HuH-7.5 (cell line): ENCODE measurements around the gene RHOT1.
"Not testable (repeated sequence)": the region's sequence is repeated elsewhere in the genome, so short reads cannot be mapped to it uniquely, and the experiment has no call there.

Source experiments
- DNase-seq: peaks from one replicate; pipeline ENCODE4 v3.0.0; 2011; ENCODE audit warnings: low spot score

The RHOT1 gene

DNA sequence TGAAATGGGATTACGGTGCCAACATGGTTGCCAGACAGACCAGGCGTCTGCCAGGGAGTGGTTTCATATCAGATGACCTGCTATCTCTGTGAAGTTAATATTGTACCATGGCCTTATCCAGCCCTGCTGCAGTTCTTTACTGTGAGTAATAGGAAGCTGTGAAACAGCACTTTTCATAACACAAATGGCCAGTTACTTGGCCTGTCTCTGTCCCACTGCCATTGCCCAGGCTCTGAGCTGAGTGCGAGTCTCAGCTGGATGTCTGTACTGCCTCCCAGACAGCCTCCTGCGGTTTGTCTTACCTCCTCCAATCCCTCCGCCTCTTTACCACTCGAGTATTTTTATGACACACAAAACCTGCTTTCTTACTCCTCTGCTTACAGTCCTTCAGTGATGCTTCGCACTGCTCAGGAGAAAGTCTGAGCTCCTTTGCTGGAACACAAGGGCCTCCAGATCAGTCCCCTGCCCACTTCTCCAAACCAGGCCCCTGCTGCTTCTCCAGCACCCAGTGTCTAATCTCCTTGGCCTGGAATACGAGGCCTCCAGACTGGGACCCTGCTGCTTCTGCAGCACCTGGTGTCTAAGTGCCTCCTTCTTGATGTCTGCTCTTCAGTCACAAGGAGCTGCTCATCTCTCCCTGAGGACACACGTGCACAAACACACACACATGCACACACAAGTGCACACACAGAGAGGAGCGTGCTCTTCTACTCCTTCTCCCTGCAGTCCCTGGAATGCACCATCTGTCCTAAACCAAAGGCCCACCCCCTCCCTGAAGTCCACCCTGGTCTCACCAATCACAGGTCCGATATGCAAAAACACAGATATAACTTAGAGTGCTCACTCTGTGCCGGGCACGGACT lies 17.1 kb upstream of the RHOT1 start:
- DNase-seq = no peak

DNA sequence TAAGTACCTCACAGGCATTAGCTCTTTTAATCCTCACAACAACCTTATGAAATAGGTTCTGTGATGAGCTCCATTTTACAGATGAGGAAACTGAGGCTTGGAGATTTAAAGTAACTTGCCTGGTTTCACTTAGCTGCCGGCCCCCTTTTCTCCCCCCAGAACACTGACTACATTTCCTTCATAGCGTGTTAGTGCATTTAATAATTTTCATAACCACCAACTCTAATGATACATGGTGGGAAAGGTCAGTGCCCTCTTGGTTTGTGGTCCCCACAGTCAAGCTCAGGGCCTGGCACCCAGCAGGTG lies 16.5 kb upstream of the RHOT1 start:
- no peak for DNase-seq

DNA sequence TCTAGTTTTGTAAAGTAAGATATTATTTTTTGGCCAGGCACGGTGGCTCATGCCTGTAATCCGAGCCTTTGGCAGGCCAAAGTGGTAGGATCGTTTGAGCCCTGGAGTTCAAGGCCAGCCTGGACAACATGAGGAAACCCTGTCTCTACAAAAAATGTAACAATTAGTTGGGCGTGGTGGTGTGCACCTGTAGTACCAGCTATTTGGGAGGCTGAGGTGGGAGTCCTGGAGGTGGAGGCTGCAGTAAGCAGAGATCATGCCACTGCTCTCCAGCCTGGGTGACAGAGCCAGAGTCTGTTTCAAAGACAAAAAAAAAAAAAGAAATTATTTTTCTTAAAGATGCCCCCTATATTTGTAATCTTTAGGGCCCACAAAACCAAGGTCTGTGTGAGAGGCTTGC lies 16.0 kb upstream of the RHOT1 start:
- no peak for DNase-seq

DNA sequence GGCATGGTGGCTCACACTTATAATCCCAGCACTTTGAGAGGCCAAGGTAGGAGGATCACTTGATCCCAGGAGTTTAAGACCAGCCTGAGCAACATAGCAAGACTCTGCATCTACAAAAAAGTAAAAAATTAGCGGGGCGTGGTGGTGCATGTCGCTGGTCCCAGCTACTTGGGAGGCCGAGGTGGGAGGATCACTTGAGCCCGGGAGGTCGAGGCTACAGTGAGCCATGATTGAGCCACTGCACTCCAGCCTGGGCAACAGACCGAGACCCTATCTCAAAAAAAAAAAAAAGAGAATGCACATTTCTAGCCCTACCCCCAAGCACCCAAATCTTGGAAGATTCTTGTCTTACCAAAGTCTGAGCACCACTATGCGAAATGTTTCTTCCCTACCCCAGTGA lies 15.6 kb upstream of the RHOT1 start:
- no peak for DNase-seq

DNA sequence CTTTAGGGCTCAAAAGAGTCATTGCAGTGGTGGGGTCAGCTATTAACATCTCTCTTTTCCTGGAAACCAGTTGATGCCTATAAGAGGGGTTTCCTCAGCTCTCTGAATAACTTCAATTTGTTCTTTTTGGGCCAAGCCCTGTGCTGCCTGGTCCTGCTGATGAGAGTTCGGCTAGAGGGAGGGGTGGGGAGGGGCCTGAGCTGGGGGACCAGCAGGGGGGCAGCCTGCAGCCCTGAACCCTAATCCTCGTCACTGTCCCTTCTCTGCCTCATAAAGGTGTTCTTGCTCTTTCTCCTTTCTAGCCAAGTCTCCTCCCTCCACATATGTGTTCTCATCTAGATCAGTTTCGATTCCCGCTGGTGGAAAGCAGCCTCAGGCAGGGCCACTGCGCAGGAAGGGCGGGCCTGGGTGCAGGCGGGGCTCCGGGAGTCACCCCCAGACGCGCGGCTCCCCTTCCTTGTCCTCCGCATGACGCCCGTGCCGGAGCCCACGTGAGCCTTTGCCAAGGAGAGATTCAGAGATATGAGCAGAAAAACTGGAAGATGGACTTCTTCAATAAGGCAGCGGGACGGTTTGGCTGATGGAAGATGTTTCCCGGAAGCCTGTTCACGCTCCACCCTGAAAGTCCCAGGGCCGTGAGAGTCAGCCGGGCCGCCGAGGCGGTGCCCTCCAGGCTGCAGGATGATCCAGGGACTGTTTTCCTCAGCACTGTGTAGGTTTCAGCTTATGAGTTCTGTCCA lies 15.0 kb upstream of the RHOT1 start:
- peak; percentile 47 for DNase-seq

DNA sequence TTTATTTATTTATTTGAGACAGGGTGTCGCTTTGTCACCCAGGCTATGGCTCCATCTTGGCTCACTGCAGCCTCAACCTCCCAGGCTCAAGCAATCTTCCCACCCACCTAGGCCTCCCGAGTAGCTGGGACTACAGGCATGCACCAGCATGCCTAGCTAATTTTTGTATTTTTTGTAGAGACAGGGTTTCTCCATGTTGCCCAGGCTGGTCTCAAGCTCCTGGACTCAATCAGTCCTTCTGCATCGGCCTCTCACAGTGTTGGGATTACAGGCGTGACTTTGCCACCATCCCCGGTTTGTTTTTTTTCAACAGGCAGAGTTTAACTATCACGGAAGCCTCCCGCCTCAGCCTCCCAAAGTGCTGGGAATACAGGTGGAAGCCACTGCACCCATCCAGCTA lies 13.8 kb upstream of the RHOT1 start:
- not testable (repeated sequence) for DNase-seq

DNA sequence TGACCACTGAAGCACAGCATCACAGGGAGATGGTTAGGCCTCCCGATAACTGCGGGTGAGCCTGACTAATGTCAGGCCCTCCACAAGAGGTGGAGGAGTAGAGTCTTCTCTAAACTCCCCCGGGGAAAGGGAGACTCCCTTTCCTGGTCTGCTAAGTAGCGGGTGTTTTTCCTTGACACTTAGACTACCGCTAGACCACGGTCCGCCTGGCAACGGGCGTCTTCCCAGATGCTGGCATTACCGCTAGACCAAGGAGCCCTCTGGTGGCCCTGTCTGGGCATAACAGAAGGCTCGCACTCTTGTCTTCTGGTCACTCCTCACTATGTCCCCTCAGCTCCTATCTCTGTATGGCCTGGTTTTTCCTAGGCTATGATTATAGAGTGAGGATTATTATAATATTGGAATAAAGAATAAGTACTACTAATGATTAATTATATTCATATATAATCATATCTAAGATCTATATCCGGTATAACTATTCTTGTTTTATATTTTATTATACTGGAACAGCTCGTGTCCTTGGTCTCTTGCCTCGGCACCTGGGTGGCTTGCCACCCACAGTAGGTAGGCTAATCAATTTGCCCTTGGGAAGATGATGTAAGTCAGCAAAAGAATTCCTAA lies 6.7 kb upstream of the RHOT1 start:
- DNase-seq = not testable (repeated sequence)

DNA sequence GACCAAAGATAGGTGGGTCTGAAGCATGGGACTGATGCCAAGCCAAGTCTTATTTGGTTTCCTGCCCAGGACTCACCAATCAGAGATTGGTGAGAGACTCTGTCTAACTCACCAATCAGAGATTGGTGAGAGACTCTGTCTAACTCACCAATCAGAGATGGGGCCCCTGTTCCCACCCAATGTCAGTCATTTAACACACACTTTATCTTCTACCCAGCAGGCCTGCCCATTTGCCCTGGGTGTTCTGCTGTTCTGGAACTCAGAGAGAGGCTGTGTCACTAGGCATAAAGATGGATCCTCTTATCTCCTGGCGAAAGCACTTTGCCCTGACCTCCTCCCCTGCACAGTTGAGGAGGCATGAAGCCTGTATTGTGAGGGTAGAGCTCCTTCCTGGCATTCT lies 5.4 kb upstream of the RHOT1 start:
- no peak for DNase-seq

DNA sequence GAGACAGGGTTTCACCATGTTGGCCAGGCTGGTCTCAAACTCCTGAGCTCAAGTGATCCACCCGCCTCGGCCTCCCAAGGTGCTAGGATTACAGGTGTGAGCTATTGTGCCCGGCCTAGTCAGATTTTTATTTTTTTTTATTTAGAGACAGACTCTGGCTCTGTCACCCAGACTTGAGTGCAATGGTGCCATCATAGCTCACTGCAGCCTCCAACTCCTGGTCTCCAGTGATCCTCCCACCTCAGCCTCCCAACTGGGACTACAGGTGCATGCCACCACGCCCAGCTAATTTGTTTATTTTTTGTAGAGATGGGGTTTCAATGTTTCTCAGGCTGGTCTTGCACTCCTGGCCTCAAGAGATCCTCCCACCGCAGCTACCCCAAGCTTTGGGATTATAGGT lies 2.8 kb upstream of the RHOT1 start:
- not testable (repeated sequence) for DNase-seq

DNA sequence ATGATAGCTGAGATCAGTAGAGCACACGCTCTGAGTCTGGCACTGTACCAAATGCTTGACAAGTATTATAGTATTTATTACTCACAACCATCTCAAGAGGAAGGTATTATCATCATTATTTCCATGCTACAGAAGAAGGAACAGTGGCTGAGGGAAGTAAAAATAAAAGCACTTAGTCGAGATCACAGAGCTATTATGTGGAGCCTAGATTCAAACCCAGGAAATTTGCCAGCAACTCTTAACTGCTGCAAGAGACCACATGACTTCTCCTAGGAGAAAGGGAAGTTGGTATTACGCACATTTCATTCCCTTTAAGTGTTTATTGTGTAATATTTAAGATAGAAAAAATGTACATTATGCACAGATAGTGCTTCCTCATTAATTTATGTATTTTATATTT lies 1.0 kb upstream of the RHOT1 start:
- DNase-seq = no peak

DNA sequence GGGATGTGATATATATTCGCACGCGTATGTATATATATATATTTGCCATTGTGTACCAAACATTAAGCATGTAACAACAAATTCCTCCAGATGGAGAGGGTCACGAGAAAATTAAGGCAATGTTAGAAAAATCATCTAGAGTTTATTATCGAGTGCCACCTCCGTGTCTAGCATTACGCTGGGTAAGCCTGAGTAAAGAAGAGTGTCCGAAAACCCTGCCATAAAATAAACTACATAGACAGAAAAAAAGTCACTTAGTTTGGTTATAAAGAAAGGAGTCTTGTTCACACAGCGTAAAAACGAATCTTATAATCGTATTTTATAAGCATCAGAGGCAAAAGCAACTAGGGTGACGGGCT lies 644 bp upstream of the RHOT1 start:
- no peak for DNase-seq

DNA sequence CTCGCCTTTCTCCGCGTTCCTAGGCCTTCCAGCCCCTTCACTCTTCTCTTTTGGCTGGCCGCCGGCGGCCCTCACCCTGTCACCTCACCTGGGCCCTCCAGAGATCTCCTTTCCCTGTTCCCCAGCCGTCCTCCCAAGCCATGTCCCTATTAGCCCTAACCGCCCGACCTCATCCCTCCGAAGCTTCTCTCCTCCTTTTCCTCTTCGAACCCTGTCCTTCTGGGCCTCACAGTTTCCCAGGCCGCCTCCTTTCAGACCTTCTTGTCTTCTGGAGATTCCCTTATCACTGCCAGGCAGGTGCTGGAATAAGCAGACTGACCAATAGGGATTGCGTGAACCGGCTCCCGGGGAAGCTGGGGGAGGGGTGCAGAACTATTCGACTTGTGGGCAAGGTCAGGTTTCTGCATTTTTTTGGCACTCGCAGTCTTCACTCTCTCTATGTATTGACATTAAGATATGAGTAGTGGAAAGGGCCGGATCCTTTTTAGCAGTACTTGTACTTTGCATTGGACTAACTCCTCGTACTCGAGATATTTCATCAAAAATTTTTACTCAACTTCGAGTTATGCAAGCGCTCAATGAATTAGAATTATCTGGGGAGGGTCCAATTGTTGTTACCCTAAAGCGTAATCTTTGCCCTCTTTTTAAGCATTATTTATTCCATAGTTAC lies 690 bp downstream of the RHOT1 start:
- DNase-seq = peak; percentile 52

DNA sequence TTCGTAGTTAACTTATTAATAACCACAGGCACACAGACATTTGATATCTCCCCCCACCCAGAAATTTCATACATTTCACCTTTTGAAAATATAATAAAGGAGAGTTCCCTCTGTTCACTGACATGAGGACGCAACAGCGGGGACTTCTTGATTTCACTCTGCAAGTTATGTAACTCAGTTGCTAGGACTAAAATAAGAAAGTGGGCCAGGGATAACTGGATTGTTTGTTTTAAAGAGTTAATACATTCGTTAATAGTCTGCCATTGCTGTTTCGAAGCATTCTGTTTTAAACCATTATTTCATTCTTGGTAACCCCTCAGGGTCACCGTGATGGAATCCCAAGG lies 1.2 kb downstream of the RHOT1 start:
- no peak for DNase-seq

DNA sequence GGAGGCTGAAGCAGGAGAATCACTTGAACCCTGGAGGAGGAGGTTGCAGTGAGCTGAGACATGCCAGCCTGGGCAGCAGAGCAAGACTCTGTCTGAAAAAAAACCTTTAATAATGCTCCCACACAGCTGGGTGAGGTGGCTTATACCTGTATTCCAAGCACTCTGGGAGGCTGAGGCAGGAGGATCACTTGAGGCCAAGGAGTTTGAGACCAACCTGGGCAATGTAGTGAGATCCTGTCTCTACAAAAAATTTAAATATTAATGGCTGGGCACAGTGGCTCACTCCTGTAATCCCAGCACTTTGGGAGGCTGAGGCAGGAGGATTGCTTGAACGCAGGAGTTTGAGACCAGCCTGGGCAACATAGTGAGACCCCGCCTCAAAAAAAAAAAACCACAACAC lies 2.1 kb downstream of the RHOT1 start:
- not testable (repeated sequence) for DNase-seq

DNA sequence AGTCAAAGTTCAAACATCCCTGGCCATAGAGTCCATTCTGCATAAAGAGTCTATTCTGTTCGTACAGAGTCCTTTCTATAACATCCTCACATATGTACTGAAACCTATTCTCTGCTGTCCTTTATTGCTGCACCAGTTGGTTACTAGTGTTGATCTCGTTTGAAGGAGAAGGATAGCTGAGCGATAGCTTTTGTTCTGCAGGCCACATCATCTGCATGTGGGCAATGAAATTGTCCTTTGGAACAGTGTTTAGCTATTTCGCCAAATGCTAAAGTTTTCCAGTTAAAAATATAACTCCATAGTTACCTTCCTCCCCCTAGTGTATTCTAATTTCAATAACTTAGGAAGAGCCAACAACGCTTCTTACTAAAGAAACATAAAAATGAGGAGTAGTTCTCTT lies 6.0 kb downstream of the RHOT1 start:
- DNase-seq = no peak

DNA sequence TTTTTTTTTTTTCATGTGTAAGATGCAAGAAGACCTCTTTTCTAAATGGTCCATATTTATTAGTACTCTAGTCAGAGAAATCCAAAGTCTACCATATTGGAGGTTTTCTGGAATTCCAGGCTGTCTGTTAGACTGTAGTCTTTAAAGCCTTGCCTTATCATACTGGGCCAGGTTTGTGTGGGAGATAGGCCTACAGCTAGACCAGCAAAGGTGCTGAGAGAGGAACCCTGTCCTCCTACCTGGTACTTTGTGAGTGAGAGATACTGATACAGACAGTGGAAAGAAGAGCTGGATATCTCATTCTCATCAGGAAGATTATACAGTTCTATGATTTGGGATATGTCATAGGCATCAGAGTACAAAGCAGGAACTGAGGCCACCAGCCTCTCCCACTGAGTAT lies 8.1 kb downstream of the RHOT1 start:
- DNase-seq = no peak

DNA sequence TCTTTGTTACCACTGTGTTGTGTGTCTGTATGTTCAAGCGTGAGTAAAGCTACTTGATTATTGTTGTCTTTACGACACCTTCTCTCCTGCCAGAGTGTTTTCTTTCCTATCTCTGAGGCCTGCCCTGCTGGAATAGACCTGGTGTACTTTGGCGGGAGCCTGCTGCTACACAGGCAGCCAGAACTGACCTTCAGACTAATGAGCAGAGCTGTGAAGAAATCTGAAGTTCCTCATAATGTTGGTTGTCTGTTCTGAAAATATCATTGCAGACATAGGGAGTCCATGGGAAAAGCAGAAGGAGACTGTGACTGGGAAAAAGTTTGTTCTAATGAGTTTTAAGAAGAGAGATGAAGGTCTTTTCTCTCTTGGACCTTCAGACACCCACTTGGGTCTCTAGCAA lies 9.8 kb downstream of the RHOT1 start:
- peak; percentile 42 for DNase-seq

DNA sequence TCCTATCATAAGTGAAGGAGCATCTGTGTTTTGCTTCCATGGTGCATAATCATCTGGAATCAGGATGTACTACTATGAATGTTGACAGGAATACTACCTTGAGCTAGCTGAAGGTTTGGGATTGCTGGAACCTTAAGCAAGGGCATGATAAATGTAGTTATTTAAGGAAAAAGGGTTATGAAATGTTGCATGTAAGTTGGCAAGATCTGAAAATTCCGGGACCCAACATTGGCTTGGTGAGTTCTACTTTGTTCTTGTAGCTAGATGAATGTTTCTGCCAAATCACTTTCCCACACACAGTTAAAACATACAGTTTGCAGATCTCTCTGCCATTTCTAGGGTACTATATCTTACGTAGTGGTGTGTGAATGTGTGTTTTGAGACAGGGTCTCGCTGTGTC lies 13.6 kb downstream of the RHOT1 start:
- DNase-seq = no peak

DNA sequence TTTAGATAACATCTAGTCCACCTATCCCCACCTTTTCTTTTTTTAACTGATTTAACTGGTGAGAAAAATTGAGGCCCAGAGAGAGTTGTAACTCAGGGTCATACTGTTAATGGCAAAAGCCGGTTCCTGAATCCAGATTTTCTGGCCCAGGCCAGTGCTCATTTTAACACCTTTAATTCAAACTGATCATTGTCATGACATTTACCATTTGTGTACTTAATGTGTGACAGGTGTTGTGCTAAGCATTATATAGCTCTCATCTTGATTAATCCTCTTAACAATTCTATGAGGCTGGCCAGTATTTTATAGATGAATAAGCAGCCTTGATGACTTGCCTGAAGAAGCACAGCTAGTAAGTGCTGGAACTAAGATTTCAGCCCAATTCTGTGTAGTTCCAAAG lies 14.4 kb downstream of the RHOT1 start:
- no peak for DNase-seq

DNA sequence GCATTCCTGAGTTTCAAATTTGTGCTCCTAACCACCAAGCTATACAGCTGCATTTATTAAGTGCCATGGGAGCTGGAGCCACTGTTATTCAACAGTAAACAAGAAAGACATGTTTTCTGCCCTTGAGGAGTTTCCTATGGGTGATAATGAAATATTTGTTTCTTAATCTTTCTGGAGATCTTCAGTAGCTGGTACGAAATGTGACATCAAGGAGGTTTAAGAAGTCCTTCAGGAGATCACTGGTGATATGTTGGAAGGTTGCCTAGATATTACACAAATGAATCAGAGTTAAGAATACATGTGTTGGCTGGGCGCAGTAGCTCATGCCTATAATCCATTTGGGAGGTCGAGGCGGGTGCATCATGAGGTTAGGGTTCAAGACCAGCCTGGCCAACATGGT lies 14.9 kb downstream of the RHOT1 start:
- no peak for DNase-seq

DNA sequence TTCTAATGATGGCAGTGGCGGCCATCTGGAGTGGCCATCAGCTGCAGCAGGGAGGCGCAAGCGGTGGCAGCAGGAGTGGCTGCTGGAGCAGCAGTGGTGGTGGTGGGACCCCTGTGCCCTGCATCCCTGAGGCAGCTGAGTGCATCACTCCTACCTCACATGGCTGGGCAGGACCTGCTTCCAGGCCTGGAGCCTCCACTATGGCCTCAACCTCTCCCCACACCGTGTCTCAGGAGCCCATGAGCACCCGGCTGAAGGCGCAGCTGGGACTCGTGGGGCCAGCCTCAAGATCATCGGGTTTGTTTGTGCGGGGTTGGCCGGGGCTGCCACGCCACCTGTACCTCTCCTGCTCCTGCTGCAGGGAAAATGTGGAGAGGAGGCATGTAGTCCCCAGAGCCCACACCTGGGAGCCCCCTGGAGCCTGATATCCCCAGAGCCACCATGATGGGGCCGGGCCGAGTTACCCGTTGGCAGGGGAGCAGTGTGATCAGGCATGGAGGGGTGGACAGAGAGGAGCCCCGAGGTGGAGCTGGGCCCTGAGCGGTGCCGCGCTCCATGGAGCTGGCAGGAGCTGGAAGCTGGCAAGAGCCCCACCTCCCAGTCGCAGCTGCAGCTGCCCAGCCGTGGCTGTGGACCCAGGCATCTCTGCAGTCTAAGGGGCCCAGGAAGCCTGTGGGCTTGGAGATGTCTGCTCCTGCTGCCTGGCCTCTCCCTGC lies 16.7 kb downstream of the RHOT1 start:
- no peak for DNase-seq
